A673 (cell line): ENCODE data around the gene GABRB1. TPM values are rescaled to one million over a fixed set of nuclear protein-coding genes. Genes with fewer than 3 reads are reported as not detected.

ENCODE experiments used
- Bru-seq: library from RNA; stranded (reverse); fragments of 400-500 nt; gene quantifications from one replicate; lab custom pipeline; 2021; lab: Mats Ljungman, UMichigan
- BruChase-seq, 2 experiments: library from RNA; stranded (reverse); fragments of 400-500 nt; gene quantifications; one replicate each; lab custom pipeline; 2021; lab: Mats Ljungman, UMichigan
- BruUV-seq: library from RNA; stranded (reverse); fragments of 400-500 nt; replicated peaks from 2 replicates; lab custom pipeline; 2021; lab: Mats Ljungman, UMichigan
- CTCF ChIA-PET: fragments of 300-600 bp; sonication (Branson Sonifier 250); formaldehyde crosslinking; loops from one replicate; lab custom pipeline; 2022; ENCODE audit warnings: antibody characterized with exemption; lab: Charles Lee
- POLR2A ChIA-PET: fragments of 300-600 bp; sonication (Branson Sonifier 250); formaldehyde crosslinking; loops from one replicate; lab custom pipeline; 2022; ENCODE audit warnings: antibody characterized with exemption; ENCODE audit not compliant: low non-redundant PET; lab: Charles Lee
- DNase-seq: peaks from one replicate; pipeline ENCODE4 v3.0.0-alpha.2; 2015; ENCODE audit warnings: low spot score
- H3K27ac ChIP-seq: fragments of 200-600 bp; sonication (generic); 2 replicates; pipeline ENCODE4 v1.5.1; 2016; ENCODE audit warnings: mixed run types, low read depth, mild to moderate bottlenecking, mixed read lengths, antibody characterized with exemption, low read length; ENCODE audit not compliant: poor library complexity, severe bottlenecking
- H3K27me3 ChIP-seq: fragments of 200-600 bp; sonication (generic); replicated peaks from 2 replicates; pipeline ENCODE4 v1.6.1; 2017; ENCODE audit warnings: mixed run types, low read depth, mild to moderate bottlenecking, mixed read lengths, antibody characterized with exemption, low read length; ENCODE audit not compliant: insufficient read depth, poor library complexity
- H3K36me3 ChIP-seq: fragments of 200-600 bp; sonication (generic); 2 replicates; pipeline ENCODE4 v1.6.1; 2016; ENCODE audit warnings: mixed run types, mild to moderate bottlenecking, mixed read lengths, antibody characterized with exemption, low read length; ENCODE audit not compliant: insufficient read depth, poor library complexity, severe bottlenecking
- H3K4me1 ChIP-seq: fragments of 200-600 bp; sonication (generic); 2 replicates; pipeline ENCODE4 v1.6.1; 2017; ENCODE audit warnings: mixed run types, mild to moderate bottlenecking, mixed read lengths, antibody characterized with exemption, low read length; ENCODE audit not compliant: insufficient read depth, poor library complexity, severe bottlenecking
- H3K4me3 ChIP-seq: fragments of 200-600 bp; sonication (generic); 2 replicates; pipeline ENCODE4 v1.5.1; 2016; ENCODE audit warnings: low read depth, mixed run types, mild to moderate bottlenecking, mixed read lengths, low read length; ENCODE audit not compliant: poor library complexity, severe bottlenecking
- H3K9me3 ChIP-seq: fragments of 200-600 bp; sonication (generic); 2 replicates; pipeline ENCODE4 v1.6.1; 2016; ENCODE audit warnings: mixed run types, low read depth, mild to moderate bottlenecking, mixed read lengths, antibody characterized with exemption, low read length; ENCODE audit not compliant: poor library complexity, severe bottlenecking
- CTCF ChIP-seq: fragments of 300-800, 200-600 bp; sonication (generic); conservative IDR thresholded peaks from 2 replicates; pipeline ENCODE4 v1.5.1; 2017; ENCODE audit warnings: low read depth, mild to moderate bottlenecking, antibody characterized with exemption, low read length, moderate library complexity, mixed read lengths
- EZH2 ChIP-seq: fragments of 200-600 bp; sonication (generic); IDR thresholded peaks from 2 replicates; pipeline ENCODE4 v1.6.1; 2017; ENCODE audit warnings: borderline replicate concordance, low read depth, mild to moderate bottlenecking, mixed read lengths, antibody characterized with exemption, low read length; ENCODE audit not compliant: poor library complexity, severe bottlenecking
- intact Hi-C: fragments of 100-400 bp; cut with micrococcal nuclease; formaldehyde crosslinking; loops from one replicate; pipeline ENCODE4 v1.10.0; 2022; ENCODE audit not compliant: unreplicated experiment
- long read RNA-seq: library from polyadenylated mRNA; stranded (forward); transcript quantifications from one replicate; pipeline ENCODE4 v2.0.0, GENCODE V29; 2022
- total RNA-seq: library from RNA; stranded (reverse); gene quantifications from 2 replicates; pipeline ENCODE4 v1.2.3, GENCODE V29; 2021

Gene GABRB1
- total RNA-seq (1.0 and 3.5 TPM in 2 replicates), Bru-seq, nascent RNA (percentile 25 among the genes with signal in this experiment), BruChase-seq, experiment 1, labeled RNA remaining after a 2-hour chase (percentile 30 among the genes with signal in this experiment), BruChase-seq, experiment 2, labeled RNA remaining after a 6-hour chase (percentile 17 among the genes with signal in this experiment)
- long read RNA-seq, partial matches to known transcripts: 1 of 2 reads
- long read RNA-seq, other reads (novel, unspliced or antisense): 1 of 2 reads

- no peaks in the 10 kb centered on the region for H3K36me3 ChIP-seq
- peak; percentile 52 for DNase-seq
- ChIA-PET CTCF (no interaction called here), POLR2A (no interaction called here)
- H3K4me3 ChIP-seq: peak within 1 kb of the TSS; percentile 53
- H3K9me3 ChIP-seq: no peaks in the 10 kb centered on the region
- intact Hi-C loops: loop anchor here (5.0 kb wide), 2 partner anchors 91 to 351 kb away; no protein-coding TSS in a partner anchor
- TF ChIP-seq CTCF (no peak), EZH2 (no peak)
- no peaks in the 10 kb centered on the region for H3K27me3 ChIP-seq
- H3K4me1 ChIP-seq: no peaks in the 10 kb centered on the region
- no TSS peak for BruUV-seq
- no peak within 1 kb of the TSS for H3K27ac ChIP-seq
Measured at GRCh38 chr4:47031011-47031678, at the start of gene GABRB1. GABRB1 (plus strand) TSS chr4:47031567.

DNA sequence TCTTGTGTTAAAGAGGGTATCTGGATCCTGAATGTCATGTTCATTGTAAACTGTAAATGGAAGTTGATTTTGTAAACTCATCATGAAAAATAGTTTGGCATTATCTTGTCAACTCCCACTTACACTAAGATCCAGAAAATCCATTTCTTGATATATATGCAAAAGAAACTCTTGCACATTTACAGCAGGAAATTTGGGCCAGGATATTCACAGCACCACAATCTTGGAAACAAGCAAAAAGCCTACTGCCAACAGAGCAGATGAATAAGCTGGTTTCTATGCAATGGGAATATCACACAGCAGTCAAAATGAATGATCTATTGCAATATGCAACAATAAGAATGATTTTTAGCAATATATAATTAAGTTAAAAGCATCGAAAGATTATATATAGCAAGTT lies 46.6 kb upstream of the GABRB1 start:
- no peaks in the 10 kb centered on the region for H3K36me3 ChIP-seq
- no peak overlapping the region for H3K27ac ChIP-seq
- ChIA-PET CTCF (no interaction called here), POLR2A (no interaction called here)
- no peak for DNase-seq
- intact Hi-C loops: no loop called here
- TF ChIP-seq EZH2 (no peak), CTCF (no peak)
- H3K9me3 ChIP-seq: no peaks in the 10 kb centered on the region
- no peak overlapping the region for H3K4me3 ChIP-seq
- peaks cover 23% of the 10 kb centered on the region for H3K27me3 ChIP-seq
- no peaks in the 10 kb centered on the region for H3K4me1 ChIP-seq
- BruUV-seq: no TSS peak

DNA sequence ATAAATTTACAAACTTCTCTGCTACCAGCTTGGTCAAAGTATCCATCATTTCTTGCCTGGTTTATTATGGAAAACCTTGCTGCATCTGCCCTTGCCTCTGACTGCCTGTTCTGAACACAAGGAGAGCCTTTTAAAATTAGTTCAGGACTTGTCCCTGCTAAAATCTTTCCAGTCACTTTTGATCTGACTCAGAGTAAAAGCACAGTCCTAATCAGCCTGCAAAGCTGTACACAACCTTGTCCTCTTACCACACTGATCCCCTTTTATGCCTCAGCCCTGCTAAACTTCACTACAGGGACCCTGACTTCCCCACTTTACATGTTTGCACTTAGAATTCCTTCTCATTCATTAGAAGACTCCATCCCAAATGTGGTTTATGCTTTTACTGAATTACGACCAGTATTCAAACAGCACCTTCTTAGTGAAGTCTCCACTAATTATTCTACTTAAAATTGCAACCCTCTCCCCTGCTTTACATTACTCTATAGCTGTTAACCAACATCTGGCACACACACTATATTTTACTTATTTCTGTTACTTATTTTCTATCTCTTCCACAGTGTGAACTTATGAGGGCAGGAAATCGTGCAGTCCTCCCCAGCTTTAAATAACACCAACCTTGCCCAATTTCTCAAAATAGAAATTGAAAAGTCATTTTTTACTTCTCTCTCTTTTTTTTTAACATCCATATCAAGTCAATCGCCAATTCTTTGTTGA lies 44.3 kb upstream of the GABRB1 start:
- DNase-seq: no peak
- H3K36me3 ChIP-seq: no peaks in the 10 kb centered on the region
- H3K27me3 ChIP-seq: peaks cover 29% of the 10 kb centered on the region
- no peak overlapping the region for H3K4me3 ChIP-seq
- BruUV-seq: no TSS peak
- no peaks in the 10 kb centered on the region for H3K4me1 ChIP-seq
- no peaks in the 10 kb centered on the region for H3K9me3 ChIP-seq
- TF ChIP-seq CTCF: no peak
- TF ChIP-seq EZH2: no peak
- H3K27ac ChIP-seq: no peak overlapping the region
- intact Hi-C loops: no loop called here
- ChIA-PET CTCF (no interaction called here), POLR2A (no interaction called here)
